GM21576 (cell line): ENCODE results near the gene ZNF747.

Source experiments
- ATAC-seq: cut with Tn5 transposase; IDR thresholded peaks from one replicate; pipeline ENCODE4 v1.9.1; 2021; ENCODE audit warnings: mild to moderate bottlenecking, moderate library complexity; ENCODE audit not compliant: unreplicated experiment

Gene ZNF747

GRCh38 chr16:30519120-30520049 lies 15.3 kb downstream of the ZNF747 start:
- no peak for ATAC-seq

- ATAC-seq: no peak
Observed at GRCh38 chr16:30518552-30518951, 16.1 kb downstream of the ZNF747 start.

- ATAC-seq: no peak
Observed at GRCh38 chr16:30515275-30515674, 19.4 kb downstream of the ZNF747 start.

GRCh38 chr16:30511509-30511908 lies 23.1 kb downstream of the ZNF747 start:
- no peak for ATAC-seq

GRCh38 chr16:30510376-30510938 lies 24.2 kb downstream of the ZNF747 start:
- no peak for ATAC-seq

GRCh38 chr16:30509081-30509765 lies 25.4 kb downstream of the ZNF747 start:
- no peak for ATAC-seq

- ATAC-seq: no peak
Observed at GRCh38 chr16:30503403-30504296, 31.0 kb downstream of the ZNF747 start.

- ATAC-seq: no peak
Observed at GRCh38 chr16:30499284-30499683, 35.4 kb downstream of the ZNF747 start.

GRCh38 chr16:30494709-30495108 lies 39.9 kb downstream of the ZNF747 start:
- ATAC-seq: no peak

- no peak for ATAC-seq
Observed at GRCh38 chr16:30493941-30494488, 40.6 kb downstream of the ZNF747 start.

- ATAC-seq: no peak
Observed at GRCh38 chr16:30491744-30492308, 42.8 kb downstream of the ZNF747 start.

- no peak for ATAC-seq
Observed at GRCh38 chr16:30491229-30491628, 43.4 kb downstream of the ZNF747 start.

GRCh38 chr16:30490210-30490609 lies 44.4 kb downstream of the ZNF747 start:
- no peak for ATAC-seq

GRCh38 chr16:30488764-30489605 lies 45.7 kb downstream of the ZNF747 start:
- no peak for ATAC-seq

GRCh38 chr16:30485818-30486436 lies 48.7 kb downstream of the ZNF747 start:
- no peak for ATAC-seq

- ATAC-seq: no peak
Observed at GRCh38 chr16:30484887-30485286, 49.8 kb downstream of the ZNF747 start.

GRCh38 chr16:30482366-30482765 lies 52.3 kb downstream of the ZNF747 start:
- no peak for ATAC-seq

GRCh38 chr16:30481381-30481780 lies 53.3 kb downstream of the ZNF747 start:
- ATAC-seq: no peak
